ENCODE results near the gene PLCH1. TPM values are rescaled to one million over a fixed set of nuclear protein-coding genes. Genes with fewer than 3 reads are reported as not detected.

Gene PLCH1
- total RNA-seq, 1 experiment from 2014 or later, result 13.4 TPM

- intact Hi-C loops (cut with micrococcal nuclease; ENCODE audit: unreplicated experiment), result no loop called here
- Mint-ChIP-seq H3K4me3 (ENCODE audit: low read depth, unreplicated experiment) (no peak overlapping the region), H3K9me3 (ENCODE audit: low read depth, unreplicated experiment) (no peaks in the 10 kb centered on the region), H3K27me3 (ENCODE audit: unreplicated experiment) (no peaks in the 10 kb centered on the region), H3K27ac (ENCODE audit: unreplicated experiment) (no peak overlapping the region), H3K4me1 (ENCODE audit: low read depth, unreplicated experiment) (peaks cover 14% of the 10 kb centered on the region), H3K36me3 (ENCODE audit: insufficient read depth, unreplicated experiment) (no peaks in the 10 kb centered on the region)
- DNase-seq, result no peak
- CTCF ChIA-PET, result no interaction called here
- no peak for TF ChIP-seq CTCF (IDR thresholded peaks at IDR 0.05; ENCODE audit: unreplicated experiment)
- no TSS peak for BruUV-seq (replicated peaks)
Measured at GRCh38 chr3:155441506-155441905, 303.4 kb downstream of the PLCH1 start.

- no TSS peak for BruUV-seq (replicated peaks)
- no peak for DNase-seq
- CTCF ChIA-PET, result interaction anchor here (0.5 to 0.7 kb wide), 3 partner anchors 65 to 469 kb away, joined by 3 to 7 read pairs (median 3); no protein-coding TSS in a partner anchor
- no peak for TF ChIP-seq CTCF (IDR thresholded peaks at IDR 0.05; ENCODE audit: unreplicated experiment)
- no peaks in the 10 kb centered on the region for H3K9me3 Mint-ChIP-seq (ENCODE audit: low read depth, unreplicated experiment)
- no peaks in the 10 kb centered on the region for H3K36me3 Mint-ChIP-seq (ENCODE audit: insufficient read depth, unreplicated experiment)
- H3K4me3 Mint-ChIP-seq (ENCODE audit: low read depth, unreplicated experiment), result no peak overlapping the region
- H3K27ac Mint-ChIP-seq (ENCODE audit: unreplicated experiment), result no peak overlapping the region
- H3K4me1 Mint-ChIP-seq (ENCODE audit: low read depth, unreplicated experiment), result peaks cover 14% of the 10 kb centered on the region
- intact Hi-C loops (cut with micrococcal nuclease; ENCODE audit: unreplicated experiment), result no loop called here
- H3K27me3 Mint-ChIP-seq (ENCODE audit: unreplicated experiment), result no peaks in the 10 kb centered on the region
Measured at GRCh38 chr3:155441026-155441425, 303.8 kb downstream of the PLCH1 start.

- CTCF ChIA-PET, result no interaction called here
- no peak for TF ChIP-seq CTCF (IDR thresholded peaks at IDR 0.05; ENCODE audit: unreplicated experiment)
- no peaks in the 10 kb centered on the region for H3K27me3 Mint-ChIP-seq (ENCODE audit: unreplicated experiment)
- no peaks in the 10 kb centered on the region for H3K9me3 Mint-ChIP-seq (ENCODE audit: low read depth, unreplicated experiment)
- no peaks in the 10 kb centered on the region for H3K36me3 Mint-ChIP-seq (ENCODE audit: insufficient read depth, unreplicated experiment)
- no peak overlapping the region for H3K4me3 Mint-ChIP-seq (ENCODE audit: low read depth, unreplicated experiment)
- no peak for DNase-seq
- H3K27ac Mint-ChIP-seq (ENCODE audit: unreplicated experiment), result no peak overlapping the region
- no TSS peak for BruUV-seq (replicated peaks)
- H3K4me1 Mint-ChIP-seq (ENCODE audit: low read depth, unreplicated experiment), result peaks cover 3% of the 10 kb centered on the region
- intact Hi-C loops (cut with micrococcal nuclease; ENCODE audit: unreplicated experiment), result no loop called here
Measured at GRCh38 chr3:155435821-155436220, 309.1 kb downstream of the PLCH1 start.

- no TSS peak for BruUV-seq (replicated peaks)
- no peak for TF ChIP-seq CTCF (IDR thresholded peaks at IDR 0.05; ENCODE audit: unreplicated experiment)
- no peak overlapping the region for H3K4me3 Mint-ChIP-seq (ENCODE audit: low read depth, unreplicated experiment)
Measured at GRCh38 chr3:155431856-155432570, 312.9 kb downstream of the PLCH1 start.

More at GRCh38 chr3:155431856-155432570, 312.9 kb downstream of the PLCH1 start:
- no peak for DNase-seq
- H3K36me3 Mint-ChIP-seq (ENCODE audit: insufficient read depth, unreplicated experiment), result no peaks in the 10 kb centered on the region
- CTCF ChIA-PET, result no interaction called here
- peaks cover 9% of the 10 kb centered on the region for H3K9me3 Mint-ChIP-seq (ENCODE audit: low read depth, unreplicated experiment)
- no peaks in the 10 kb centered on the region for H3K4me1 Mint-ChIP-seq (ENCODE audit: low read depth, unreplicated experiment)
- intact Hi-C loops (cut with micrococcal nuclease; ENCODE audit: unreplicated experiment), result no loop called here
- H3K27me3 Mint-ChIP-seq (ENCODE audit: unreplicated experiment), result no peaks in the 10 kb centered on the region
- no peak overlapping the region for H3K27ac Mint-ChIP-seq (ENCODE audit: unreplicated experiment)

Measured in Calu3 (cell line).